ENCODE data around the gene FBXO38.

- TF ChIP-seq, protein P1, sequence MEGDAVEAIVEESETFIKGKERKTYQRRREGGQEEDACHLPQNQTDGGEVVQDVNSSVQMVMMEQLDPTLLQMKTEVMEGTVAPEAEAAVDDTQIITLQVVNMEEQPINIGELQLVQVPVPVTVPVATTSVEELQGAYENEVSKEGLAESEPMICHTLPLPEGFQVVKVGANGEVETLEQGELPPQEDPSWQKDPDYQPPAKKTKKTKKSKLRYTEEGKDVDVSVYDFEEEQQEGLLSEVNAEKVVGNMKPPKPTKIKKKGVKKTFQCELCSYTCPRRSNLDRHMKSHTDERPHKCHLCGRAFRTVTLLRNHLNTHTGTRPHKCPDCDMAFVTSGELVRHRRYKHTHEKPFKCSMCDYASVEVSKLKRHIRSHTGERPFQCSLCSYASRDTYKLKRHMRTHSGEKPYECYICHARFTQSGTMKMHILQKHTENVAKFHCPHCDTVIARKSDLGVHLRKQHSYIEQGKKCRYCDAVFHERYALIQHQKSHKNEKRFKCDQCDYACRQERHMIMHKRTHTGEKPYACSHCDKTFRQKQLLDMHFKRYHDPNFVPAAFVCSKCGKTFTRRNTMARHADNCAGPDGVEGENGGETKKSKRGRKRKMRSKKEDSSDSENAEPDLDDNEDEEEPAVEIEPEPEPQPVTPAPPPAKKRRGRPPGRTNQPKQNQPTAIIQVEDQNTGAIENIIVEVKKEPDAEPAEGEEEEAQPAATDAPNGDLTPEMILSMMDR (IDR thresholded peaks at IDR 0.05): no peak
- no peak for TF ChIP-seq ZFX (IDR thresholded peaks at IDR 0.05; ENCODE audit: borderline replicate concordance)
Measured at GRCh38 chr5:148416416-148416815, 32.7 kb downstream of the FBXO38 start.

Measured in 22Rv1 (cell line).